ENCODE measurements around the gene TNN. TPM values are rescaled to one million over a fixed set of nuclear protein-coding genes. Genes with fewer than 3 reads are reported as not detected.

TNN gene
- total RNA-seq, 2 donors from 2014 or later = under 0.01 TPM; not detected in 1

GRCh38 chr1:175150596-175151319 is 83.1 kb downstream of the TNN start:
- ATAC-seq (no peak), DNase-seq (peak in 1 of 4 donors; percentile 26)
- WGBS, 2 donors = 68 to 72% methylated on average over 7 to 9 of the region's 9 CpGs
- peaks cover 26% of the 10 kb centered on the region for H3K4me1 ChIP-seq
- no peak overlapping the region for H3K27ac ChIP-seq
- TF ChIP-seq POLR2A (IDR thresholded peaks at IDR 0.05) = no peak
- TF ChIP-seq, protein P1, sequence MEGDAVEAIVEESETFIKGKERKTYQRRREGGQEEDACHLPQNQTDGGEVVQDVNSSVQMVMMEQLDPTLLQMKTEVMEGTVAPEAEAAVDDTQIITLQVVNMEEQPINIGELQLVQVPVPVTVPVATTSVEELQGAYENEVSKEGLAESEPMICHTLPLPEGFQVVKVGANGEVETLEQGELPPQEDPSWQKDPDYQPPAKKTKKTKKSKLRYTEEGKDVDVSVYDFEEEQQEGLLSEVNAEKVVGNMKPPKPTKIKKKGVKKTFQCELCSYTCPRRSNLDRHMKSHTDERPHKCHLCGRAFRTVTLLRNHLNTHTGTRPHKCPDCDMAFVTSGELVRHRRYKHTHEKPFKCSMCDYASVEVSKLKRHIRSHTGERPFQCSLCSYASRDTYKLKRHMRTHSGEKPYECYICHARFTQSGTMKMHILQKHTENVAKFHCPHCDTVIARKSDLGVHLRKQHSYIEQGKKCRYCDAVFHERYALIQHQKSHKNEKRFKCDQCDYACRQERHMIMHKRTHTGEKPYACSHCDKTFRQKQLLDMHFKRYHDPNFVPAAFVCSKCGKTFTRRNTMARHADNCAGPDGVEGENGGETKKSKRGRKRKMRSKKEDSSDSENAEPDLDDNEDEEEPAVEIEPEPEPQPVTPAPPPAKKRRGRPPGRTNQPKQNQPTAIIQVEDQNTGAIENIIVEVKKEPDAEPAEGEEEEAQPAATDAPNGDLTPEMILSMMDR (IDR thresholded peaks at IDR 0.05) = no peak
- H3K4me3 ChIP-seq = no peak overlapping the region
- H3K9me3 ChIP-seq = no peaks in the 10 kb centered on the region
- intact Hi-C loops (cut with DNase I) = loop anchor here (5.0 to 10.0 kb wide), 2 partner anchors 54 to 172 kb away; no protein-coding TSS in a partner anchor
- H3K27me3 ChIP-seq = no peaks in the 10 kb centered on the region
- H3K36me3 ChIP-seq (replicated peaks in 1 of 2; ENCODE audit: insufficient read depth in 1 of 2, low read depth in 2 of 2) = no peaks in the 10 kb centered on the region

DNA sequence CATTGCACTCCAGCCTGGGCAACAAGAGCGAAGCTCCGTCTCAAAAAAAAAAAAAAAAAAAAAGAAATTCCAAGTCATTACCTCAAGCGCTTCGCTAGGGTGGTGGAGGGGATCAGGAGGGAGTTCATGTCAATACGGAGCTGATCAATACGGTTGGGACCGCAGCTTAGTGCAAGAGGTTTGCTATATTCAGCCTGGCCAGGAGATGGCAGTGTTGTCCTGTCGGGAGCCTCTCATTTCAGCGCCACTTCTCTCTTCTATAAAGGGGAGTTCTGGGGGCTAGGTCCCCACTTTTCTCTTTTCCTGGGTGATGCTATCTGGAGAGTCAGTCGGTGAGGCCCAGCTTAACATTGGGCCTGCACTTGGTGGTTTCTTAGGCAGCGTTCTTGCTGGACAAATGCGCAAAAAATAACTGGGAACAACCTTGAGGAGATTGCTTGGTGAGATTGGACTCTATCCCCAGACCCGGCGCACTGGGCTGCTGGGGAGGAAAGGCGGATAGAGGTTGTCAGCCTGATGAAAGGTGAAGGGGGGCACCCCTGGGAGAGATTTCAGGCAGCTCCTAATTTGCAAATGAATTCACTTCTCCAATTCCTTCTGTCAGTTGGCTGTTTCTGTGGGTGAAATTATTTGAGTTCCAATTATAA is 84.5 kb downstream of the TNN start:
- WGBS, 2 donors = 2 to 3% methylated on average over 15 of the region's 15 CpGs
- Histone ChIP-seq H3K4me1 (peaks cover 16% of the 10 kb centered on the region), H3K27me3 (no peaks in the 10 kb centered on the region), H3K4me3 (no peak overlapping the region), H3K9me3 (no peaks in the 10 kb centered on the region), H3K36me3 (replicated peaks in 1 of 2; ENCODE audit: insufficient read depth in 1 of 2, low read depth in 2 of 2) (no peaks in the 10 kb centered on the region), H3K27ac (no peak overlapping the region)
- intact Hi-C loops (cut with DNase I) = loop anchor here (5.0 to 10.0 kb wide), 2 partner anchors 53 to 170 kb away; no protein-coding TSS in a partner anchor
- peak; percentile 60 to 77 (median 72) for DNase-seq
- no peak for TF ChIP-seq POLR2A (IDR thresholded peaks at IDR 0.05)
- TF ChIP-seq, protein P1 (IDR thresholded peaks at IDR 0.05) = peak; percentile 83 to 96 (median 88)
- ATAC-seq = peak; percentile 71

GRCh38 chr1:175154629-175155472 is 87.2 kb downstream of the TNN start:
- DNase-seq (peak; percentile 71 to 82 (median 78)), ATAC-seq (peak; percentile 66)
- H3K27ac ChIP-seq = no peak overlapping the region
- WGBS, 2 donors = 16 to 20% methylated on average over 11 of the region's 11 CpGs
- TF ChIP-seq POLR2A (IDR thresholded peaks at IDR 0.05) = no peak
- TF ChIP-seq, protein P1 (IDR thresholded peaks at IDR 0.05) = peak; percentile 75 to 92 (median 88)
- H3K4me1 ChIP-seq = peaks cover 16% of the 10 kb centered on the region
- intact Hi-C loops (cut with DNase I) = loop anchor here (5.0 to 10.0 kb wide), 2 partner anchors 50 to 167 kb away; no protein-coding TSS in a partner anchor
- no peaks in the 10 kb centered on the region for H3K27me3 ChIP-seq
- no peak overlapping the region for H3K4me3 ChIP-seq
- peaks cover 0 to 5% of the 10 kb centered on the region in 2 donors for H3K36me3 ChIP-seq (replicated peaks in 1 of 2; ENCODE audit: insufficient read depth in 1 of 2, low read depth in 2 of 2)
- H3K9me3 ChIP-seq = no peaks in the 10 kb centered on the region

GRCh38 chr1:175155473-175155856 is 87.8 kb downstream of the TNN start:
- H3K4me3 ChIP-seq = no peak overlapping the region
- no peak overlapping the region for H3K27ac ChIP-seq
- no peak for DNase-seq
- no peaks in the 10 kb centered on the region for H3K9me3 ChIP-seq
- ATAC-seq = no peak
- 60 to 79% methylated on average over 4 of the region's 4 CpGs for WGBS, 2 donors
- H3K27me3 ChIP-seq = no peaks in the 10 kb centered on the region
- intact Hi-C loops (cut with DNase I) = loop anchor here (10.0 kb wide), 1 partner anchor 49 kb away; no protein-coding TSS in a partner anchor
- peaks cover 0 to 8% of the 10 kb centered on the region in 2 donors for H3K36me3 ChIP-seq (replicated peaks in 1 of 2; ENCODE audit: insufficient read depth in 1 of 2, low read depth in 2 of 2)
- peaks cover 16% of the 10 kb centered on the region for H3K4me1 ChIP-seq
- TF ChIP-seq POLR2A (IDR thresholded peaks at IDR 0.05) = no peak
- TF ChIP-seq, protein P1 (IDR thresholded peaks at IDR 0.05) = no peak
